BJ (cell line): ENCODE data around the gene PRKCD. TPM values are rescaled to one million over a fixed set of nuclear protein-coding genes. Genes with fewer than 3 reads are reported as not detected.

Source experiments
- CTCF ChIA-PET: fragments of 350-600 bp; formaldehyde crosslinking; extraction: SDS; loops from one replicate; lab custom pipeline; 2021; ENCODE audit warnings: antibody characterized with exemption, inconsistent platforms; lab: Yijun Ruan, JAX
- POLR2A ChIA-PET: fragments of 300-600 bp; sonication (Branson Sonifier 250); formaldehyde crosslinking; extraction: SDS; loops from one replicate; lab custom pipeline; 2021; ENCODE audit warnings: antibody characterized with exemption; lab: Charles Lee
- DNase-seq: peaks from one replicate; pipeline ENCODE4 v3.0.0-alpha.2; 2011; ENCODE audit warnings: low read depth
- H3K27me3 ChIP-seq: 2 replicates; pipeline ENCODE4 v1.6.0; 2011; ENCODE audit warnings: low read length; ENCODE audit not compliant: control insufficient read depth, insufficient read depth
- H3K36me3 ChIP-seq: 2 replicates; pipeline ENCODE4 v1.5.1; 2011; ENCODE audit warnings: low read length; ENCODE audit not compliant: control insufficient read depth, insufficient read depth
- H3K4me3 ChIP-seq: 2 replicates; pipeline ENCODE4 v1.5.1; 2011; ENCODE audit warnings: low read depth, mild to moderate bottlenecking, control low read depth, low read length
- CTCF ChIP-seq: IDR thresholded peaks from 2 replicates; pipeline ENCODE4 v1.5.1; 2011; ENCODE audit warnings: low read depth, mild to moderate bottlenecking, control low read depth, inconsistent platforms, low read length, moderate library complexity; ENCODE audit not compliant: insufficient read depth
- polyA plus RNA-seq: library from polyadenylated mRNA; depleted of rRNA; stranded (reverse); fragments of >200 nt; gene quantifications from 2 replicates; pipeline ENCODE4 v1.2.3, GENCODE V29; 2011

The PRKCD gene
- polyA plus RNA-seq, 1 experiment: 33.5 TPM

DNA sequence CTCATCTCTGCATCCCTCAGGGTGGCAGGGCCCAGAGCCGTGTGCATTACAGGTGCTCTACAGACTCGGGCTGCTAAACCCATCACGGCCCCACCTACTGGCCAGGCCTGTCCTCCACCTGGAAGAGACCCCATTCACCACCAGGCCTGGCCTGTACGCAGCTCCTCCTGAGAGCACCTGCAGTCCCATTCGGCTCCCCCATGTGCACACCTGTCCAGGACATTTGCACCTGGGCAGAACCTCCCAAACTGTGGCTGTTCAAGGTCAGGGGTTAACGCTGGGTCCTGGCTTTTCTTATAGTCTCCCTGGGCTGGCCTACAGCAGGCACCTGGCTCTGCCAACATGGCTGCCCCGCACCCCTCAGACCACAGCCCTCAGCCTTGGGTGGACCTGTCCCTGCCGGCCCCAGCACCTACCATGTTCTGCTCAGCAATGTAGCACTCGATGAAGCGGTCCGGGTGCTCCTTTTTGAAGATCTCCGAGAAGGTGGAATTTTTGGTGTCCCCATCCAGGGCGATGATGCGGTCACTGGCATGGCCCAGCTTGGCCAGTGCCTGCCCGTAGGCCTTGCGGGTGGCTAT lies 69.1 kb downstream of the PRKCD start:
- TF ChIP-seq CTCF: no peak
- ChIA-PET POLR2A (no interaction called here), CTCF (interaction anchor here (0.9 to 1.8 kb wide), 2 partner anchors 7 to 9 kb away, joined by 3 to 5 read pairs; no protein-coding TSS in a partner anchor)
- Histone ChIP-seq H3K27me3 (no peaks in the 10 kb centered on the region), H3K36me3 (peaks cover 90% of the 10 kb centered on the region), H3K4me3 (no peak overlapping the region)
- no peak for DNase-seq

GRCh38 chr3:53230789-53231188 lies 69.8 kb downstream of the PRKCD start:
- ChIA-PET POLR2A (no interaction called here), CTCF (interaction anchor here (0.9 to 1.8 kb wide), 4 partner anchors 8 to 121 kb away, joined by 3 to 5 read pairs (median 3); no protein-coding TSS in a partner anchor)
- no peaks in the 10 kb centered on the region for H3K27me3 ChIP-seq
- no peak for DNase-seq
- no peak overlapping the region for H3K4me3 ChIP-seq
- no peak for TF ChIP-seq CTCF
- peaks cover 90% of the 10 kb centered on the region for H3K36me3 ChIP-seq

DNA sequence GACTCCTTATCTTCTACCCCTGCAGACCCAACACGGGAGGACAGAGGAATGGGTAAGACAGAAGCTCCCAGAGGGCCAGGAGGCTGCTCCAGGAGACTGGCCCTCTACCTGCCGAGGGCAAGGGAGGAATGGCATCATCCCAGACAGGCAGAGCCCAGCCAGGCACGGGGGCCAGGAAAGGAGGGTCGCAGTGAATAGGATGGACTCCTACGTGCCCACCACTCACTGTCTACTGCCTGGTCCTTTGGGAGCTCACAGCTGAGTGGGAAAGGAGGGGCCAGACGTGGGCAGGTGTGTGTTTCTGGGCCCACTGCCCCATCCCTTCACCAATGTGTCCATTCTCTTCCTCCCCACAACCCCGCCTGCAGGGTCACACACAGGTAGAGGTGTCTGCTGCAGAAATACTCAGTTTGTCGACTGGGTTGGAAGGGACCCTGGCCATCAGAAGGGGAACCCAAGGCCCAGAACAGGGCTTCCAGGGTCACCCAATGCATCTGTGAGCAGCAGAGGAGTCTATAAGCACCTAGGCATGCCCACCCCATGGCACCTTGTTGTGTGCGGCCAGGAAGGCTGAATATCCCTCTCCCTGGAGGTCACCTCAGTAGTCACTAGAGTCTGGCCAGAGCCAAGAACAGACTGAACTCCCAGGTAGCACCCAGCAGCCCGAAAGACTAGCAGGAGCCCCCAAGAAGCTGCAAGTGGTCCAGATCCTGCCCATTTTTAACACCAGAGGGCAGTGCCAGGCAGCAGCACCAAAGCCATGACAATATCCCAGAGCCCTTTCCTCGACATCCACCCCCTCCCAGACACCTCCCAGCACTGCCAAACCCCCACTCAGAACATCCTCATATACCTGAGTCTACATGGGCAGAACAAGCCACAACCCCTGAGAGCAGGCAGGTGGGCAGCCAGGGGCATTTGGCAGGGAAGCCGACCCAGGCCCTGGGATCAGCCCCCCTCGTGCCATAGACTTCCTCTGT lies 70.8 kb downstream of the PRKCD start:
- POLR2A ChIA-PET: no interaction called here
- TF ChIP-seq CTCF: peak; percentile 29
- no peaks in the 10 kb centered on the region for H3K27me3 ChIP-seq
- peaks cover 87% of the 10 kb centered on the region for H3K36me3 ChIP-seq
- DNase-seq: no peak
- CTCF ChIA-PET: interaction anchor here (0.8 to 1.8 kb wide), 4 partner anchors 10 to 122 kb away, joined by 3 to 5 read pairs (median 3); no protein-coding TSS in a partner anchor
- H3K4me3 ChIP-seq: no peak overlapping the region

DNA sequence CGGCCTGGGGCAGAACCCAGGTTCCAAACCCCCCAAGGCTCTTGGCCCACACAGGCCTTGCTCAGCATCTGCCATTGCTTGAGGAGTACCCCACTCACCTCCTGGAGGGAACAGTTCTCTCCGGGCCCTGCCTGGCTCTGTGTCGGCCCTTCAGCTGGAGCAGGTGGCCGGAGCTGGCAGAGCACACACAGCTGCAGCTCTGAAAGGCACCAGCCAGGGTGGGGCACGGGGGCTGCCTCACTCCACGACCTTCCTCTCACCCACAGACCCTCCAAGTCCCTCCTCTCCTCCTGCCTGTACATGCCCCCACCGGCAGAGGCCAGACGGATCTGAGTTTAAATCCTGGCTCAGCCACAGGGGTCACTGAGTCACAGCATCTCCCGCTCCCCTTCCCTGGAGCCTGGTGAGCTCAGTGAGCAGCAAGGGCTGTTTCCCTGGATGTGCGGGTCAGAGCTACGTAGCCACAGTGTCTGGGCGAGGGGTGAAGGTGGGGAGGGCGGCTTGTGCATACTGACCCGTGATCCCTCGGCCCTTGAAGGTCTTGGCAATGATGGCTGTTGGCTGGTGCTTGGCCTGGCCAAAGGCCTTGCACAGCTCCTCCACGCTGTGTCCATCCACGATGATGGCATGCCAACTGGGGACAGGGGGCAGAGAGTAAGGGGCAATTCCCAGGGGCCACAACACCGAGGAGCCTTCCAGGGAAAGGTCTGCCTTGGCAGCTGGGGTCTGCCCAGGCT lies 71.8 kb downstream of the PRKCD start:
- CTCF ChIA-PET: interaction anchor here (0.8 to 1.6 kb wide), 5 partner anchors 13 to 118 kb away, joined by 3 to 4 read pairs (median 3); no protein-coding TSS in a partner anchor

More for the DNA sequence above, 71.8 kb downstream of the PRKCD start:
- no peak for TF ChIP-seq CTCF
- no peak overlapping the region for H3K4me3 ChIP-seq
- POLR2A ChIA-PET: no interaction called here
- H3K36me3 ChIP-seq: peaks cover 79% of the 10 kb centered on the region
- H3K27me3 ChIP-seq: no peaks in the 10 kb centered on the region
- no peak for DNase-seq
